Neural progenitor cell (in vitro differentiated cells): Measurements from ENCODE around the gene MDGA2. TPM values are rescaled to one million over a fixed set of nuclear protein-coding genes. Genes with fewer than 3 reads are reported as not detected.

Experiments
- DNase-seq: peaks from one replicate; pipeline ENCODE4 v3.0.0-alpha.2; 2016; ENCODE audit warnings: low spot score
- H2AFZ ChIP-seq: fragments of 200-600 bp; sonication (generic); replicated peaks from 2 replicates; pipeline ENCODE4 v1.6.1; 2016; ENCODE audit warnings: antibody characterized with exemption
- H3F3A ChIP-seq: fragments of 200-600 bp; sonication (generic); 2 replicates; pipeline ENCODE4 v1.6.1; 2016; ENCODE audit warnings: antibody characterized with exemption, low read depth
- H3K27ac ChIP-seq: fragments of 200-600 bp; sonication (generic); 2 replicates; pipeline ENCODE4 v1.5.1; 2016; ENCODE audit warnings: mild to moderate bottlenecking
- H3K27me3 ChIP-seq: fragments of 200-600 bp; sonication (generic); 2 replicates; pipeline ENCODE4 v1.6.1; 2016; ENCODE audit warnings: mild to moderate bottlenecking, moderate library complexity
- H3K36me3 ChIP-seq: fragments of 200-600 bp; sonication (generic); 2 replicates; pipeline ENCODE4 v1.5.1; 2016
- H3K4me1 ChIP-seq: fragments of 200-600 bp; sonication (generic); 2 replicates; pipeline ENCODE4 v1.6.1; 2016; ENCODE audit warnings: mixed run types
- H3K4me2 ChIP-seq: fragments of 200-600 bp; sonication (generic); 2 replicates; pipeline ENCODE4 v1.6.1; 2016
- H3K4me3 ChIP-seq: fragments of 200-600 bp; sonication (generic); 2 replicates; pipeline ENCODE4 v1.5.1; 2016
- H3K79me2 ChIP-seq: fragments of 200-600 bp; sonication (generic); 2 replicates; pipeline ENCODE4 v1.6.1; 2016; ENCODE audit warnings: low read depth
- H3K9ac ChIP-seq: fragments of 200-600 bp; sonication (generic); 2 replicates; pipeline ENCODE4 v1.6.1; 2016
- H3K9me3 ChIP-seq: fragments of 200-600 bp; sonication (generic); 2 replicates; pipeline ENCODE4 v1.5.1; 2016; ENCODE audit warnings: low read depth
- H4K20me1 ChIP-seq: fragments of 200-600 bp; sonication (generic); 2 replicates; pipeline ENCODE4 v1.6.1; 2016; ENCODE audit warnings: low read depth
- H3K27ac Mint-ChIP-seq: 3 replicates; pipeline ENCODE4 v1.8.0; 2021; ENCODE audit warnings: mixed read lengths
- H3K27me3 Mint-ChIP-seq: 2 replicates; pipeline ENCODE4 v1.8.0; 2022; ENCODE audit warnings: low read depth, mild to moderate bottlenecking, inconsistent platforms, moderate library complexity, mixed read lengths; ENCODE audit not compliant: insufficient read depth
- H3K36me3 Mint-ChIP-seq: 3 replicates; pipeline ENCODE4 v1.8.0; 2021; ENCODE audit warnings: mixed read lengths
- H3K4me1 Mint-ChIP-seq: 3 replicates; pipeline ENCODE4 v1.8.0; 2021; ENCODE audit warnings: mixed read lengths
- H3K4me3 Mint-ChIP-seq: 3 replicates; pipeline ENCODE4 v1.8.0; 2021; ENCODE audit warnings: mild to moderate bottlenecking, moderate library complexity, mixed read lengths
- H3K9me3 Mint-ChIP-seq: 3 replicates; pipeline ENCODE4 v1.8.0; 2020; ENCODE audit warnings: mixed read lengths
- EZH2 ChIP-seq: fragments of 200-600 bp; sonication (generic); IDR thresholded peaks from 2 replicates; pipeline ENCODE4 v1.6.1; 2017; ENCODE audit warnings: antibody characterized with exemption, mild to moderate bottlenecking, moderate library complexity
- EZH2phosphoT487 ChIP-seq: fragments of 200-600 bp; sonication (generic); IDR thresholded peaks from 2 replicates; pipeline ENCODE4 v1.6.1; 2017; ENCODE audit warnings: antibody characterized with exemption
- total RNA-seq: library from RNA; depleted of rRNA; stranded (reverse); fragments of >200 nt; gene quantifications from 2 replicates; pipeline ENCODE4 v1.2.3, GENCODE V29; 2015; ENCODE audit warnings: low replicate concordance
- TF ChIP-seq, protein P1 (sequence below): fragments of 200-600 bp; sonication (generic); IDR thresholded peaks from 2 replicates; pipeline ENCODE4 v1.5.1; 2017; ENCODE audit warnings: antibody characterized with exemption, mild to moderate bottlenecking

Gene MDGA2
- total RNA-seq, 1 donor from 2014 or later, result 1.0 TPM

GRCh38 chr14:47657143-47657542 lies 18.3 kb downstream of the MDGA2 start:
- no peak for DNase-seq
- no peaks in the 10 kb centered on the region for H3K4me1 Mint-ChIP-seq
- H3K27me3 ChIP-seq, result peaks cover 6% of the 10 kb centered on the region
- H3K4me2 ChIP-seq, result no peak overlapping the region
- no peak for TF ChIP-seq EZH2
- no peak for TF ChIP-seq EZH2phosphoT487
- TF ChIP-seq, protein P1, sequence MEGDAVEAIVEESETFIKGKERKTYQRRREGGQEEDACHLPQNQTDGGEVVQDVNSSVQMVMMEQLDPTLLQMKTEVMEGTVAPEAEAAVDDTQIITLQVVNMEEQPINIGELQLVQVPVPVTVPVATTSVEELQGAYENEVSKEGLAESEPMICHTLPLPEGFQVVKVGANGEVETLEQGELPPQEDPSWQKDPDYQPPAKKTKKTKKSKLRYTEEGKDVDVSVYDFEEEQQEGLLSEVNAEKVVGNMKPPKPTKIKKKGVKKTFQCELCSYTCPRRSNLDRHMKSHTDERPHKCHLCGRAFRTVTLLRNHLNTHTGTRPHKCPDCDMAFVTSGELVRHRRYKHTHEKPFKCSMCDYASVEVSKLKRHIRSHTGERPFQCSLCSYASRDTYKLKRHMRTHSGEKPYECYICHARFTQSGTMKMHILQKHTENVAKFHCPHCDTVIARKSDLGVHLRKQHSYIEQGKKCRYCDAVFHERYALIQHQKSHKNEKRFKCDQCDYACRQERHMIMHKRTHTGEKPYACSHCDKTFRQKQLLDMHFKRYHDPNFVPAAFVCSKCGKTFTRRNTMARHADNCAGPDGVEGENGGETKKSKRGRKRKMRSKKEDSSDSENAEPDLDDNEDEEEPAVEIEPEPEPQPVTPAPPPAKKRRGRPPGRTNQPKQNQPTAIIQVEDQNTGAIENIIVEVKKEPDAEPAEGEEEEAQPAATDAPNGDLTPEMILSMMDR, result no peak
- no peaks in the 10 kb centered on the region for H3K9me3 ChIP-seq
- no peak overlapping the region for H3K9ac ChIP-seq
- no peak overlapping the region for H3K27ac Mint-ChIP-seq
- H3K27ac ChIP-seq, result no peak overlapping the region
- H3K79me2 ChIP-seq, result no peaks in the 10 kb centered on the region
- H3F3A ChIP-seq, result no peaks in the 10 kb centered on the region
- no peaks in the 10 kb centered on the region for H3K4me1 ChIP-seq
- no peak overlapping the region for H3K4me3 ChIP-seq
- H3K36me3 ChIP-seq, result no peaks in the 10 kb centered on the region
- no peak overlapping the region for H3K4me3 Mint-ChIP-seq
- H4K20me1 ChIP-seq, result no peaks in the 10 kb centered on the region
- H2AFZ ChIP-seq, result no peak overlapping the region
- no peaks in the 10 kb centered on the region for H3K9me3 Mint-ChIP-seq
- H3K36me3 Mint-ChIP-seq, result no peaks in the 10 kb centered on the region
- no peaks in the 10 kb centered on the region for H3K27me3 Mint-ChIP-seq

- no peak overlapping the region for H3K4me2 ChIP-seq
- Mint-ChIP-seq H3K4me1 (peaks cover 2% of the 10 kb centered on the region), H3K4me3 (no peak overlapping the region), H3K27me3 (no peaks in the 10 kb centered on the region), H3K9me3 (no peaks in the 10 kb centered on the region), H3K36me3 (no peaks in the 10 kb centered on the region), H3K27ac (no peak overlapping the region)
- no peak overlapping the region for H3K4me3 ChIP-seq
- H3K27ac ChIP-seq, result no peak overlapping the region
- H3K9me3 ChIP-seq, result no peaks in the 10 kb centered on the region
- no peaks in the 10 kb centered on the region for H3F3A ChIP-seq
- no peaks in the 10 kb centered on the region for H4K20me1 ChIP-seq
- no peaks in the 10 kb centered on the region for H3K36me3 ChIP-seq
- H3K79me2 ChIP-seq, result no peaks in the 10 kb centered on the region
- H3K9ac ChIP-seq, result no peak overlapping the region
- H3K4me1 ChIP-seq, result no peaks in the 10 kb centered on the region
- H2AFZ ChIP-seq, result no peak overlapping the region
- no peaks in the 10 kb centered on the region for H3K27me3 ChIP-seq
- DNase-seq, result no peak
- no peak for TF ChIP-seq EZH2
- no peak for TF ChIP-seq EZH2phosphoT487
- TF ChIP-seq, protein P1, result no peak
Observed at GRCh38 chr14:47651337-47651736, 24.1 kb downstream of the MDGA2 start.

- H3K4me1 ChIP-seq, result no peaks in the 10 kb centered on the region
- Mint-ChIP-seq H3K27ac (no peak overlapping the region), H3K4me3 (no peak overlapping the region), H3K9me3 (no peaks in the 10 kb centered on the region), H3K36me3 (no peaks in the 10 kb centered on the region), H3K4me1 (no peaks in the 10 kb centered on the region), H3K27me3 (no peaks in the 10 kb centered on the region)
- H3K4me3 ChIP-seq, result no peak overlapping the region
- no peaks in the 10 kb centered on the region for H3F3A ChIP-seq
- TF ChIP-seq, protein P1, result no peak
- TF ChIP-seq EZH2 (no peak), EZH2phosphoT487 (no peak)
- no peaks in the 10 kb centered on the region for H4K20me1 ChIP-seq
- H3K9me3 ChIP-seq, result no peaks in the 10 kb centered on the region
- H3K27ac ChIP-seq, result no peak overlapping the region
- H3K79me2 ChIP-seq, result no peaks in the 10 kb centered on the region
- no peaks in the 10 kb centered on the region for H3K36me3 ChIP-seq
- no peak overlapping the region for H2AFZ ChIP-seq
- no peaks in the 10 kb centered on the region for H3K27me3 ChIP-seq
- H3K9ac ChIP-seq, result no peak overlapping the region
- DNase-seq, result no peak
- H3K4me2 ChIP-seq, result no peak overlapping the region
Observed at GRCh38 chr14:47637753-47638152, 37.7 kb downstream of the MDGA2 start.
